HG03045 (cell line): ENCODE results near the gene SLC35G4.
"Not testable (repeated sequence)": the region's sequence is repeated elsewhere in the genome, so short reads cannot be mapped to it uniquely, and the experiment has no call there.

Experiments used
- ATAC-seq: cut with Tn5 transposase; IDR thresholded peaks from one replicate; pipeline ENCODE4 v1.9.1; 2021; ENCODE audit warnings: mild to moderate bottlenecking, moderate library complexity; ENCODE audit not compliant: unreplicated experiment

SLC35G4 gene

GRCh38 chr18:11609488-11609887, at the start of gene SLC35G4:
TSS of gene SLC35G4 (plus strand) at chr18:11609596. CDS start at chr18:11609596, 0 bp downstream.
- not testable (repeated sequence) for ATAC-seq

GRCh38 chr18:11561293-11561692, 48.1 kb upstream of the SLC35G4 start:
- no peak for ATAC-seq

GRCh38 chr18:11565716-11566115, 43.7 kb upstream of the SLC35G4 start:
- no peak for ATAC-seq

- ATAC-seq: no peak
Measured at GRCh38 chr18:11566236-11566965, 43.0 kb upstream of the SLC35G4 start.

- no peak for ATAC-seq
Measured at GRCh38 chr18:11567396-11567795, 42.0 kb upstream of the SLC35G4 start.

- no peak for ATAC-seq
Measured at GRCh38 chr18:11570073-11570588, 39.3 kb upstream of the SLC35G4 start.

- no peak for ATAC-seq
Measured at GRCh38 chr18:11570769-11571412, 38.5 kb upstream of the SLC35G4 start.

- ATAC-seq: no peak
Measured at GRCh38 chr18:11572201-11572600, 37.2 kb upstream of the SLC35G4 start.

- ATAC-seq: no peak
Measured at GRCh38 chr18:11574545-11574944, 34.9 kb upstream of the SLC35G4 start.

- no peak for ATAC-seq
Measured at GRCh38 chr18:11577271-11578112, 31.9 kb upstream of the SLC35G4 start.

GRCh38 chr18:11578799-11579198, 30.6 kb upstream of the SLC35G4 start:
- ATAC-seq: no peak

- ATAC-seq: no peak
Measured at GRCh38 chr18:11579916-11580315, 29.5 kb upstream of the SLC35G4 start.

- no peak for ATAC-seq
Measured at GRCh38 chr18:11581286-11581685, 28.1 kb upstream of the SLC35G4 start.

- no peak for ATAC-seq
Measured at GRCh38 chr18:11585596-11585995, 23.8 kb upstream of the SLC35G4 start.

- ATAC-seq: no peak
Measured at GRCh38 chr18:11586896-11587295, 22.5 kb upstream of the SLC35G4 start.

GRCh38 chr18:11587432-11587831, 22.0 kb upstream of the SLC35G4 start:
- no peak for ATAC-seq

GRCh38 chr18:11587846-11588245, 21.6 kb upstream of the SLC35G4 start:
- ATAC-seq: no peak

GRCh38 chr18:11591957-11592356, 17.4 kb upstream of the SLC35G4 start:
- ATAC-seq: no peak

- ATAC-seq: no peak
Measured at GRCh38 chr18:11600321-11600720, 9.1 kb upstream of the SLC35G4 start.

- ATAC-seq: no peak
Measured at GRCh38 chr18:11607906-11608305, 1.5 kb upstream of the SLC35G4 start.

- not testable (repeated sequence) for ATAC-seq
Measured at GRCh38 chr18:11608618-11609017, 778 bp upstream of the SLC35G4 start.
